ENCODE measurements around the gene RBP3. TPM values are rescaled to one million over a fixed set of nuclear protein-coding genes. Genes with fewer than 3 reads are reported as not detected.

RBP3 gene
- total and polyA plus RNA-seq, 4 donors: not detected

GRCh38 chr10:47308775-47309174, 39.4 kb upstream of the RBP3 start:
- Histone ChIP-seq H3K36me3 (ENCODE audit: control insufficient read depth in 4 of 4, insufficient read depth in 3 of 4, low read depth in 1 of 4, low read length in 3 of 4) (no peaks in the 10 kb centered on the region), H3K9me3 (ENCODE audit: control insufficient read depth in 4 of 4, low read length in 3 of 4) (no peaks in the 10 kb centered on the region), H3K27me3 (ENCODE audit: control insufficient read depth in 4 of 4, insufficient read depth in 4 of 4, low read length in 3 of 4) (no peaks in the 10 kb centered on the region), H3K27ac (ENCODE audit: low read depth in 1 of 2, low read length in 2 of 2) (no peak overlapping the region), H3K4me3 (ENCODE audit: low read depth in 1 of 3, low read length in 3 of 3) (no peak overlapping the region), H3K9ac (ENCODE audit: low read depth in 1 of 2, low read length in 2 of 2) (no peak overlapping the region), H3K4me1 (ENCODE audit: control insufficient read depth in 4 of 4, insufficient read depth in 4 of 4, low read length in 3 of 4) (no peaks in the 10 kb centered on the region)
- DNase-seq (ENCODE audit: low spot score): no peak
- no peak for TF ChIP-seq FOXA1 (IDR thresholded peaks at IDR 0.05)
- TF ChIP-seq, protein P1, sequence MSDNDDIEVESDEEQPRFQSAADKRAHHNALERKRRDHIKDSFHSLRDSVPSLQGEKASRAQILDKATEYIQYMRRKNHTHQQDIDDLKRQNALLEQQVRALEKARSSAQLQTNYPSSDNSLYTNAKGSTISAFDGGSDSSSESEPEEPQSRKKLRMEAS (IDR thresholded peaks at IDR 0.05): no peak
- TF ChIP-seq FOXA2 (IDR thresholded peaks at IDR 0.05): no peak
- no peak for TF ChIP-seq CTCF (IDR thresholded peaks at IDR 0.05; ENCODE audit: low read depth, low read length, missing input control)
- TF ChIP-seq NR2F2 (IDR thresholded peaks at IDR 0.05): no peak
- WGBS: 79% methylated on average over 9 of the region's 9 CpGs

DNA sequence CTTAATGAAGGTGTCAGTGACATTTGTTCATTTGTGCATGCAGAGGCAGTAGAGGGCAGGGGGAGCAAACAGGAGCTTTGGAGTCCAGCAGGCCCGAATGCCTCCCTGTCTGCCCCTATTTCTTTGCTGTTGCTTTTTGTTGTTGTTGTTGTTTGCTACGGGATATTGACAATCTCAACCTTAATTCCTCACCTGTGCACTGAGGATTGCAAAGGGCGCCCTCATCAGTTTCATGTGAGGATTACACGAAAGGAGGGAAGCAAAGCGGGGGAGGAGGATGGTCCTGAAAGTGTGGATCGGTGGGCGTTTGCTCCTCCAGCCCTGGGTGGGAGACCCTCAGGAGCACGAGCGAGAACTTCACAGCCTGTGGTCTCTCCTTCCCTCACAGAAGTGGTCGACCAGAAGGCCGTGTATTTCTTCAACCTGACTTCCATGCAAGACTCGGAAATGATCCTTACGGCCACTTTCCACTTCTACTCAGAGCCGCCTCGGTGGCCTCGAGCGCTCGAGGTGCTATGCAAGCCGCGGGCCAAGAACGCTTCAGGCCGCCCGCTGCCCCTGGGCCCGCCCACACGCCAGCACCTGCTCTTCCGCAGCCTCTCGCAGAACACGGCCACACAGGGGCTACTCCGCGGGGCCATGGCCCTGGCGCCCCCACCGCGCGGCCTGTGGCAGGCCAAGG, 38.6 kb upstream of the RBP3 start:
- H3K27ac ChIP-seq (ENCODE audit: low read depth in 1 of 2, low read length in 2 of 2): no peak overlapping the region
- H3K36me3 ChIP-seq (ENCODE audit: control insufficient read depth in 4 of 4, insufficient read depth in 3 of 4, low read depth in 1 of 4, low read length in 3 of 4): no peaks in the 10 kb centered on the region
- no peaks in the 10 kb centered on the region for H3K4me1 ChIP-seq (ENCODE audit: control insufficient read depth in 4 of 4, insufficient read depth in 4 of 4, low read length in 3 of 4)
- 81% methylated on average over 34 of the region's 34 CpGs for WGBS
- no peak overlapping the region for H3K4me3 ChIP-seq (ENCODE audit: low read depth in 1 of 3, low read length in 3 of 3)
- H3K27me3 ChIP-seq (ENCODE audit: control insufficient read depth in 4 of 4, insufficient read depth in 4 of 4, low read length in 3 of 4): no peaks in the 10 kb centered on the region
- H3K9me3 ChIP-seq (ENCODE audit: control insufficient read depth in 4 of 4, low read length in 3 of 4): no peaks in the 10 kb centered on the region
- H3K9ac ChIP-seq (ENCODE audit: low read depth in 1 of 2, low read length in 2 of 2): no peak overlapping the region
- no peak for TF ChIP-seq NR2F2 (IDR thresholded peaks at IDR 0.05)
- peak in 1 of 2 donors; percentile 30 for TF ChIP-seq RAD21 (IDR thresholded peaks at IDR 0.05)
- peak; percentile 5 for TF ChIP-seq CTCF (IDR thresholded peaks at IDR 0.05; ENCODE audit: low read depth, low read length, missing input control)
- no peak for TF ChIP-seq TAF1 (conservative IDR thresholded peaks at IDR 0.05)
- TF ChIP-seq FOXA1 (IDR thresholded peaks at IDR 0.05): no peak
- TF ChIP-seq FOXA2 (IDR thresholded peaks at IDR 0.05): no peak
- DNase-seq (ENCODE audit: low spot score): no peak

DNA sequence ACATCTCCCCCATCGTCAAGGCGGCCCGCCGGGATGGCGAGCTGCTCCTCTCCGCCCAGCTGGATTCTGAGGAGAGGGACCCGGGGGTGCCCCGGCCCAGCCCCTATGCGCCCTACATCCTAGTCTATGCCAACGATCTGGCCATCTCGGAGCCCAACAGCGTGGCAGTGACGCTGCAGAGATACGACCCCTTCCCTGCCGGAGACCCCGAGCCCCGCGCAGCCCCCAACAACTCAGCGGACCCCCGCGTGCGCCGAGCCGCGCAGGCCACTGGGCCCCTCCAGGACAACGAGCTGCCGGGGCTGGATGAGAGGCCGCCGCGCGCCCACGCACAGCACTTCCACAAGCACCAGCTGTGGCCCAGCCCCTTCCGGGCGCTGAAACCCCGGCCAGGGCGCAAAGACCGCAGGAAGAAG, 38.1 kb upstream of the RBP3 start:
- no peaks in the 10 kb centered on the region for H3K9me3 ChIP-seq (ENCODE audit: control insufficient read depth in 4 of 4, low read length in 3 of 4)
- TF ChIP-seq, protein P1 (IDR thresholded peaks at IDR 0.05): no peak
- TF ChIP-seq EGR1 (IDR thresholded peaks at IDR 0.05; ENCODE audit: low read depth in 2 of 2): no peak
- TF ChIP-seq HNF4A (conservative IDR thresholded peaks at IDR 0.05): no peak
- H3K36me3 ChIP-seq (ENCODE audit: control insufficient read depth in 4 of 4, insufficient read depth in 3 of 4, low read depth in 1 of 4, low read length in 3 of 4): no peaks in the 10 kb centered on the region
- no peak overlapping the region for H3K4me3 ChIP-seq (ENCODE audit: low read depth in 1 of 3, low read length in 3 of 3)
- DNase-seq (ENCODE audit: low spot score): no peak
- no peak overlapping the region for H3K27ac ChIP-seq (ENCODE audit: low read depth in 1 of 2, low read length in 2 of 2)
- WGBS: 93% methylated on average over 37 of the region's 37 CpGs
- H3K27me3 ChIP-seq (ENCODE audit: control insufficient read depth in 4 of 4, insufficient read depth in 4 of 4, low read length in 3 of 4): no peaks in the 10 kb centered on the region
- no peak overlapping the region for H3K9ac ChIP-seq (ENCODE audit: low read depth in 1 of 2, low read length in 2 of 2)
- no peaks in the 10 kb centered on the region for H3K4me1 ChIP-seq (ENCODE audit: control insufficient read depth in 4 of 4, insufficient read depth in 4 of 4, low read length in 3 of 4)
